Endodermal cell (in vitro differentiated cells): ENCODE results near the gene PALLD. TPM values are rescaled to one million over a fixed set of nuclear protein-coding genes. Genes with fewer than 3 reads are reported as not detected.

Experiments
- DNase-seq: peaks from one replicate; pipeline ENCODE4 v3.0.0-alpha.2; 2017
- H3K27ac ChIP-seq: 2 replicates; pipeline ENCODE4 v1.5.1; 2013; ENCODE audit warnings: mild to moderate bottlenecking, low read depth, low read length, moderate library complexity
- H3K27me3 ChIP-seq: 2 replicates; pipeline ENCODE4 v1.6.1; 2013; ENCODE audit warnings: mild to moderate bottlenecking, low read length, moderate library complexity; ENCODE audit not compliant: insufficient read depth, control insufficient read depth, poor library complexity, severe bottlenecking
- H3K36me3 ChIP-seq: 2 replicates; pipeline ENCODE4 v1.7.0; 2013; ENCODE audit warnings: mild to moderate bottlenecking, low read length, moderate library complexity; ENCODE audit not compliant: control insufficient read depth, insufficient read depth
- H3K4me1 ChIP-seq: one replicate; pipeline ENCODE4 v1.7.0; 2013; ENCODE audit warnings: low read length; ENCODE audit not compliant: control insufficient read depth, insufficient read depth
- H3K4me3 ChIP-seq: 2 replicates; pipeline ENCODE4 v1.5.1; 2013; ENCODE audit warnings: mild to moderate bottlenecking, low read length, moderate library complexity
- H3K9ac ChIP-seq: 2 replicates; pipeline ENCODE4 v1.6.1; 2013; ENCODE audit warnings: mild to moderate bottlenecking, low read length, moderate library complexity; ENCODE audit not compliant: poor library complexity, severe bottlenecking; ENCODE audit errors: extremely low read depth
- H3K9me3 ChIP-seq: 2 replicates; pipeline ENCODE4 v1.6.1; 2013; ENCODE audit warnings: mild to moderate bottlenecking, low read length, moderate library complexity; ENCODE audit not compliant: control insufficient read depth
- H3K27ac Mint-ChIP-seq: 2 replicates; pipeline ENCODE4 v1.8.0; 2020; ENCODE audit warnings: mixed read lengths
- H3K27me3 Mint-ChIP-seq: 2 replicates; pipeline ENCODE4 v1.8.0; 2021; ENCODE audit warnings: mild to moderate bottlenecking, mixed read lengths; ENCODE audit not compliant: insufficient read depth
- H3K36me3 Mint-ChIP-seq: 2 replicates; pipeline ENCODE4 v1.8.0; 2020; ENCODE audit warnings: low read depth, mixed read lengths
- H3K4me1 Mint-ChIP-seq: 2 replicates; pipeline ENCODE4 v1.8.0; 2020; ENCODE audit warnings: mixed read lengths
- H3K4me3 Mint-ChIP-seq: 2 replicates; pipeline ENCODE4 v1.8.0; 2020; ENCODE audit warnings: mild to moderate bottlenecking, moderate library complexity, mixed read lengths
- H3K9me3 Mint-ChIP-seq: 2 replicates; pipeline ENCODE4 v1.8.0; 2020; ENCODE audit warnings: mild to moderate bottlenecking, mixed read lengths
- WGBS, 2 experiments: methylation state at CpG; one replicate each; pipeline versions ENCODE4 v1.1.5 to v1.1.7; 2013; ENCODE audit warnings: missing lambda C conversion rate in 2 of 2, mixed read lengths in 1 of 2; ENCODE audit not compliant: insufficient coverage in 1 of 2, insufficient read length in 1 of 2; 5-methylcytosine and 5-hydroxymethylcytosine counted together
- total RNA-seq, 2 donors: library from RNA; stranded (reverse); fragmentation: NEBNext Ultra II Directional in 1 of 2; extraction: Animal tissue kit (Norgen Biotek cat#: 25700) in 1 of 2; gene quantifications; 2 replicates in 1 of 2; 3 replicates in 1 of 2; pipeline ENCODE4 v1.2.1, GENCODE V29; 2021
- TF ChIP-seq, protein P1 (sequence below): fragments of 200-600 bp; sonication (generic); conservative IDR thresholded peaks from 2 replicates; pipeline ENCODE4 v1.5.0; 2021; ENCODE audit warnings: antibody characterized with exemption, mild to moderate bottlenecking

The PALLD gene
- total RNA-seq, 2 donors from 2014 or later = 51.8 to 86.7 TPM

DNA sequence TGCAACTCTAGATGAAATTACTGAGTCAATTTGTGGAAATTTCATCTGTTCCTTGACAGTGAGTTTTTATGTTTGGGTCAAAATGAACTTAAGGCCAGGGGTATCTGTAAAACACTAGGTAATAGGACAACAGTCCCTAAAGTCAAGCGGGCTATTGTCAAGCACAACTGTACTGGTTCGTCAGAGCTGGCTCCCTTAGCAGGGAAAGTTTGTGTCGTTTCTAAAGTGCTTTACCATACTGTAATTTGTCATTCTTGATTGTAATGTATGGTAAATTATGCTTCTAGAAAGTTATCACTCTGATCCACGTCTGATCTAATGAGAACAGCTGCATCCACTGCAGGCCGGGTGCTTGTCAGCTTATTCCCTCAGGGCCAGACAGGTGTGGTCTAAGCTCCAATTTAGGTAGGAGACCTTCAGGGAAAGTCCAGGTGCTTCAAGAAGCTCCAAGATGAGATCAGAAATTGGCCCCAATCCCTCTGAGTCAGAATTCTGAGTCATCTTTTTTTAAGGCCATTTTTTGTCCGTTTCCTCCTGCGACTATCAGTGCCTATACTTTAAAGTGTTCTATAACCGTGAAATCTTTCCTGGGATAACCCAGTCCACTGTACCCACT lies 92.2 kb downstream of the PALLD start:
- Mint-ChIP-seq H3K4me1 (peaks cover 15% of the 10 kb centered on the region), H3K27ac (no peak overlapping the region), H3K4me3 (no peak overlapping the region), H3K36me3 (no peaks in the 10 kb centered on the region), H3K27me3 (no peaks in the 10 kb centered on the region), H3K9me3 (no peaks in the 10 kb centered on the region)
- Histone ChIP-seq H3K36me3 (no peaks in the 10 kb centered on the region), H3K9me3 (no peaks in the 10 kb centered on the region), H3K27me3 (no peaks in the 10 kb centered on the region), H3K9ac (no peak overlapping the region), H3K4me3 (no peak overlapping the region), H3K4me1 (peaks cover 6% of the 10 kb centered on the region), H3K27ac (no peak overlapping the region)
- TF ChIP-seq, protein P1, sequence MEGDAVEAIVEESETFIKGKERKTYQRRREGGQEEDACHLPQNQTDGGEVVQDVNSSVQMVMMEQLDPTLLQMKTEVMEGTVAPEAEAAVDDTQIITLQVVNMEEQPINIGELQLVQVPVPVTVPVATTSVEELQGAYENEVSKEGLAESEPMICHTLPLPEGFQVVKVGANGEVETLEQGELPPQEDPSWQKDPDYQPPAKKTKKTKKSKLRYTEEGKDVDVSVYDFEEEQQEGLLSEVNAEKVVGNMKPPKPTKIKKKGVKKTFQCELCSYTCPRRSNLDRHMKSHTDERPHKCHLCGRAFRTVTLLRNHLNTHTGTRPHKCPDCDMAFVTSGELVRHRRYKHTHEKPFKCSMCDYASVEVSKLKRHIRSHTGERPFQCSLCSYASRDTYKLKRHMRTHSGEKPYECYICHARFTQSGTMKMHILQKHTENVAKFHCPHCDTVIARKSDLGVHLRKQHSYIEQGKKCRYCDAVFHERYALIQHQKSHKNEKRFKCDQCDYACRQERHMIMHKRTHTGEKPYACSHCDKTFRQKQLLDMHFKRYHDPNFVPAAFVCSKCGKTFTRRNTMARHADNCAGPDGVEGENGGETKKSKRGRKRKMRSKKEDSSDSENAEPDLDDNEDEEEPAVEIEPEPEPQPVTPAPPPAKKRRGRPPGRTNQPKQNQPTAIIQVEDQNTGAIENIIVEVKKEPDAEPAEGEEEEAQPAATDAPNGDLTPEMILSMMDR = no peak
- 94 to 98% methylated on average over 7 to 8 of the region's 8 CpGs for WGBS, 2 experiments
- DNase-seq = no peak

DNA sequence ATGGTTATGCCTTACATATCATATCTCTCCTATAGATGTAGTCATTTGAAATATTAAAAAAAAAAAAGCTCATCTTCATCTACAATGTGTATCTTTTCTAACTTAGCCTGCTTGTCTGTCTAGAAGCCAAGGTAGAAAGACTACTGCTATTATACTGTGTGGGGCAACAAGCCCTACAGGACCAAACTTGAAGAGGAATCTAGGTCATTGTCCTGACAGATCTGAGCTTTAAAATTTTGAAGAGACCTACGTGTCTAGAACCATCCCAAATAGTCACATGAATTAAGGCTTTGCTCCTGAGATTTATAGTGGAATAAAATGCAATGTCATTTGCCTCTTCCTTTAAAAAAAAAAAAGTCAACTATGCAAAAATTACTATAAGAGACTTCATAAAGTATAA lies 95.8 kb downstream of the PALLD start:
- no peak overlapping the region for H3K27ac Mint-ChIP-seq
- H3K9me3 ChIP-seq = no peaks in the 10 kb centered on the region
- no peak overlapping the region for H3K4me3 Mint-ChIP-seq
- H3K36me3 ChIP-seq = no peaks in the 10 kb centered on the region
- 88% methylated on average over 1 of the region's 1 CpG; no CpG with 5 or more reads in 1 of the 2 experiments for WGBS, 2 experiments
- H3K27ac ChIP-seq = no peak overlapping the region
- TF ChIP-seq, protein P1 = no peak
- H3K9ac ChIP-seq = no peak overlapping the region
- H3K36me3 Mint-ChIP-seq = no peaks in the 10 kb centered on the region
- H3K4me3 ChIP-seq = no peak overlapping the region
- H3K9me3 Mint-ChIP-seq = no peaks in the 10 kb centered on the region
- peaks cover 3% of the 10 kb centered on the region for H3K4me1 Mint-ChIP-seq
- H3K27me3 ChIP-seq = no peaks in the 10 kb centered on the region
- DNase-seq = no peak
- H3K27me3 Mint-ChIP-seq = no peaks in the 10 kb centered on the region
- no peaks in the 10 kb centered on the region for H3K4me1 ChIP-seq

DNA sequence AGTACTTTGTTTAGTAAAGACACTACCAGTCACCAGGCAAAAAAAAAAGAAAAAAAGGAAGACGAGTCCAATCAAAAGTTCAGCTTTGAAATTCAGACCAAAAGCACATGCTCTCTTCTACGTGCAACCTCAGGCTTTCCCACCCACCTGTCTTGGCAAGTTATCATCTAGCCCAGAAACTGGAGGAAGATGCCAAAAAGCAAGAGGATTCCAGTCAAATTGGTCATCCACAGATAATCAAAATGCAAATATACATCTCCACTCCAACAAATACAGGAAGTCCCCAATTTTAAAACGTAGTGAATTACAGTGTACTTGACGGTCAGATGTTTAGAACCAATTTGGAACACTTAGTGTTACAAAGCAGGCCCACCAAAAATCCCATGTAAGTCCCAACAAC lies 96.5 kb downstream of the PALLD start:
- Histone ChIP-seq H3K36me3 (no peaks in the 10 kb centered on the region), H3K4me3 (no peak overlapping the region), H3K9me3 (no peaks in the 10 kb centered on the region), H3K9ac (no peak overlapping the region), H3K27ac (no peak overlapping the region), H3K4me1 (no peaks in the 10 kb centered on the region), H3K27me3 (no peaks in the 10 kb centered on the region)
- Mint-ChIP-seq H3K36me3 (no peaks in the 10 kb centered on the region), H3K27me3 (no peaks in the 10 kb centered on the region), H3K27ac (no peak overlapping the region), H3K9me3 (no peaks in the 10 kb centered on the region), H3K4me1 (no peaks in the 10 kb centered on the region), H3K4me3 (no peak overlapping the region)
- TF ChIP-seq, protein P1 = no peak
- WGBS, 2 experiments = 40 to 81% methylated on average over 1 to 4 of the region's 4 CpGs
- DNase-seq = no peak
